Inflammatory macrophage (primary cell): Measurements from ENCODE around the gene MRTFA.

Experiments
- DNase-seq, 2 donors: peaks; one replicate each; pipeline ENCODE4 v3.0.0-alpha.2; 2020 to 2022

Gene MRTFA

GRCh38 chr22:40407831-40408717 is 228.4 kb downstream of the MRTFA start:
- DNase-seq: no peak

GRCh38 chr22:40407021-40407761 is 229.3 kb downstream of the MRTFA start:
- no peak for DNase-seq

DNA sequence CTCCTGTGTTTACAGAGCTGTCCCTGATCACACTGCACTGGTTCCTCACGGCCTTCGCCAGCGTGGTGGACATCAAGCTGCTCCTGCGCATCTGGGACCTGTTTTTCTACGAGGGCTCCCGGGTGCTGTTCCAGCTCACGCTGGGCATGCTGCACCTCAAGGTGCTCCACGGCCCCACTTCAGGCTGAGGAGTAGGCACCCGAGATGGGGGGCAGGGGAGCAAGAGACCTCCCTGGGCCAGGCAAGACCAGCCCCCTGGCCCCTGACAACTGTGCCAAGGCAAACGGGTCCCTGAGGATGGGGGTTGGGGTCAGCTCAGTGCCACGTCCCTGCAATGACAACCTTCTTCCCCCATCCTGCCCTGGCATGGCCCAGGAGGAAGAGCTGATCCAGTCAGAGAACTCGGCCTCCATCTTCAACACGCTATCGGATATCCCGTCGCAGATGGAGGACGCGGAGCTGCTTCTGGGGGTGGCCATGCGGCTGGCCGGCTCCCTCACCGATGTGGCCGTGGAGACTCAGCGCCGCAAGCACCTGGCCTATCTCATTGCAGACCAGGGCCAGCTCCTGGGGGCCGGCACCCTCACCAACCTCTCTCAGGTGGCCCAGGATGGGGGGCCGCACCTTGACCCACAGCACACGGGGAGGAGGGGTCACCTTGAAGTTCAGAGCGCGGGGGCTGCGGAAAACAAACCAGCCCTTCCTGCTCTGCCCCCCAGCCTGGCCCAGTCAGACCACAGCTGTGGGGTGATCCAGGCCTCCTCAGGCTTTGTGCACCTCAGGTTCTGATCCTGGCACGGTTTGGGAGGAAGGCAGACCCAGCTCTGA is 230.2 kb downstream of the MRTFA start:
- DNase-seq: no peak

DNA sequence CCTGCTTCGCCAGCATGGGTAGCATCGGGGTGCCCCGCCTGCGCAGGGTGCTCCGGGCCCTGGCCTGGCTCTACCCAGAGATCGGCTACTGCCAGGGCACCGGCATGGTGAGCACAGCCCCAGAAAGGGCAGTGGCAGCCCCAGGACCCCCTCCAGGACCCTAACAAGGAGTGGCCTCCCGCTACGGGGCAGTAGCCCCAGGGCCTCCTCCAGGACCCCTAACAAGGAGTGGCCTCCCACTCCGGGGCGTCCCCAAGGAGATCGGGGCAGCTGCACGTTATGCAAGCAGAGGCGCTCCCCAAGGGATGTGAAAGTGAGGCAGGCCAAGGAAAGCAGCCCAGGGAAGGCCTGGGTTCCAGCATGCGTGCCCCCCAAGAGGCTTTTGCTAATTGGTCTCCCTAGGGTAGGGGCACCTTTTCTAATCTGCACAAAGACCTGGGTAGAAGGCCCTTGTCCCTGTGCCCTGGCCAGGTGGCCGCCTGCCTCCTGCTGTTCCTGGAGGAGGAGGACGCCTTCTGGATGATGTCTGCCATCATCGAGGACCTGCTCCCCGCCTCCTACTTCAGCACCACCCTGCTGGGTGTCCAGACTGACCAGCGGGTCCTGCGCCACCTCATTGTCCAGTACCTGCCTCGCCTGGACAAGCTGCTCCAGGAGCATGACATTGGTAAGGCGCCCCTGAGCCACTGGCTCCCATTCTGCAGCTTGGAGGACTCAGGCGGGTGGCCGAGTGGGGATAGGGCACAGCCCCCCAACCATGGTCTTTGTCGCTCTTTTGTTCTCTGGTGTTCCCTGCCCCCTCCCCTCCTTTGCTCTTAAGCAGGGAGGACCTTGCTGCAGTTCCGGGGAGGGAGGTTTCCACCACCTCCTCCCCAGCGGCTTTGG is 231.1 kb downstream of the MRTFA start:
- DNase-seq: no peak

- DNase-seq: no peak
These were observed 232.0 kb downstream of the MRTFA start for GRCh38 chr22:40404251-40405177.

- DNase-seq: no peak
These were observed 232.9 kb downstream of the MRTFA start for GRCh38 chr22:40403651-40404050.

GRCh38 chr22:40403141-40403540 is 233.4 kb downstream of the MRTFA start:
- no peak for DNase-seq

DNA sequence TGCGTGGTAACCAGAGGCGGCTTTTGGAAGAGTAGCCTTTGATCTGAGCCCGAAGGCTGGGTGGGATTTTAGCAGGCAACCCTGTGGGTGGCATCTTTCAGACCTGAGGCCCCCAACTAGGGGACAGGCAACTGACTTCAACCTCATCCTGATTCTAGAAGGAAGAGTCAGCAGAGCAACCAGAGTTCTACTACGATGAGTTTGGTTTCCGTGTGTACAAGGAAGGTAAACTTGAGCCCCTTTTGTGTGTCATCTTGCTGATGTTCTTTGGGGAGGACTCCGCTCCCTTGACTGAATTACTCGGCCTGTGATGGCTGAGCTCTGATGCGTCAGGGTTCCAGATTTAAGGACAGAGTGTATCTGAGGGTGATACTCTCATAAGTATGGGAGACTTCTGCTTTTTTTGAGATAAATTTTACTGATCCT is 234.5 kb downstream of the MRTFA start:
- DNase-seq: no peak

GRCh38 chr22:40401532-40401931 is 235.0 kb downstream of the MRTFA start:
- no peak for DNase-seq

DNA sequence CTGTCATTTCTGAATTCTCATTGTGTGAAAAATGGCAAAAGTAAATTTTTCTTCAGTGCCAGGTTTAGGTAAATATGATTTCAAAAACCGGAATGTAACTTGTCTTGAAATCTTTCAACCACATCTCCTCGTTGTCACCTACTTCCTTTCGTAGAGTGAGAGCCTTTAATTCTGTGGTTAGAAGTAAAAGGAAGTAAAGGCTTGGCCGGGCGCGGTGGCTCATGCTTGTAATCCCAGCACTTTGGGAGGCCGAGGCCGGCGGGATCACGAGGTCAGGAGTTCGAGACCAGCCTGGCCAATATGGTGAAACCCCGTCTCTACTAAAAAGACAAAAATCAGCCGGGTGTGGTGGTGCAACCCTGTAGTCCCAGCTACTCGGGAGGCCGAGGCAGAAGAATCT is 236.4 kb downstream of the MRTFA start:
- peak; percentile 81 to 82 for DNase-seq

GRCh38 chr22:40399621-40400020 is 236.9 kb downstream of the MRTFA start:
- no peak for DNase-seq

DNA sequence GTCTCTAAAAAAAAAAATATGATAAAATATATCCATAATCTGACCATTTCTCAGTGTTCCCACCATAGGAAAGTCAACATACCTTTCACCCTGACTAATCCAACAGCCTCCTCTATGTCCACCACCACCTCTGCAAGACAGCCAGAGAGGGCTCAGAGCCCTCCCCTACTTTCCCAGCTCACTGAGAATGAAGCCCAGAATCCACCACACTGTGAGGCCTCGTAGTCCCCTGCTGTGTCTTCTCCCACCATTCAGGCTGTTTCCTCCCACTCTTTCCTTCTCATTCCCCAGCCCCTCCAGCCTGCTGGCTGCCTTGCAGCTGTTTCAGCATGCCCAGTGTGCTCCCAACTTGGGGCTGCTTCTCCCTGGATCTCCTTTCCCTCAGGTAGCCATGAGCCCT is 239.1 kb downstream of the MRTFA start:
- no peak for DNase-seq

GRCh38 chr22:40396882-40397281 is 239.6 kb downstream of the MRTFA start:
- DNase-seq: no peak

DNA sequence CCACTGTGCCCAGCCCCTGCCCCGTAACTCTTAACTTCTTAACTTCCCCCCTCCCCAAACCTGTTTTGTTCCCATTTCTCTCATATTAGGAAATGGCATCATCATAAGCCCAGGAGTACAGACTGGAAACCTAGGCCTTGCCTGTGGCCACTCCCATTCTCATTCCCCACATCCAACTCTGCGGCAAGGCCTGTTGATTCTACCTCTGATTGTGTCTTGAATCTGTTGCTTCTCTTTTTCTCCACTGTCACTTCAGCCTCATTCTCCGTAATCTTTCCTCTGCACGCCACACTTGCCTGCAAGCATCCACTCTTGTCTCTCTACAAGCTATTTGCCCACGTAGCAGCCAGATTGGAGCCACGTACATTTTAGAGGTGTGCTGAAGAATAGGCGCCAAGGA is 240.9 kb downstream of the MRTFA start:
- no peak for DNase-seq

DNA sequence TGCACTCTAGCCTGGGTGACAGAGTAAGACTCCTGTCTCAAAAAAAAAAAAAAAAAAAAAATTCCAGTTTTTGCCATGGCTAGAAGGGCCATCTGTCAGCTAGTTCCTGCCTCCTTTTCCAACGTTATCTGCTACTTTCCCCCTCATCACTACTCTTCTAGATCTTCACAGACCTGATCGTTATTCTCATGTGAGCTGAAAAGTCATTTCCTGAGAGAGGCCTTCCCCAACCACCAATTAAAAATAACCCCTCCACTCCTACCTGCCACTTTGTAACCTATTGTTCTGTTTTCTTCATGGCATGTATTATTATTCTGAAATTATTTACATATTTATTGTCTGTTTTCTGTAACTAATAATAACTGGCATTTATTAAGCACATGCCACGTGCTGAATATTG is 241.9 kb downstream of the MRTFA start:
- no peak for DNase-seq

GRCh38 chr22:40392618-40393017 is 243.9 kb downstream of the MRTFA start:
- DNase-seq: no peak

- no peak for DNase-seq
These were observed 245.1 kb downstream of the MRTFA start for GRCh38 chr22:40391417-40391816.

DNA sequence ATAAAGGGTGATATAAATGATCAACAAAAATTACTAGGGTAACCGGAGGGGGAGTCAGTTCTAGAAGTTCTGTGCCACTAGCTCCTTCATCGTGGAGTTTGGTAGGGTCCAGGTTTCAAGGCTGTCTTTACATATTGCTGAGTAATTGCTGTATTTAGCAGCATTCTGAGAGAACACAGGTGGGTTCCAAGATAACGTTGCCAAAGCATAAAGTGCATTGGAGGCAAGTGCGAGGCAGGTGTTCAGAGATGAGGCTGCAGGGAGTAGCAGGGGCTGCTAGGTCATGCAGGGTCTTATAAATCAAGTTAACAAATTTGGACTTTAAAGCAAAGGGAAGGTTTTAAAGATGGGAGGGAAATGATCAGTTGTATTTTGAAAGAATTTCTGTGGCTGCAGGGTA is 248.3 kb downstream of the MRTFA start:
- DNase-seq: no peak

GRCh38 chr22:40387746-40388145 is 248.8 kb downstream of the MRTFA start:
- DNase-seq: no peak

- DNase-seq: peak; percentile 32 to 45
These were observed 251.3 kb downstream of the MRTFA start for GRCh38 chr22:40385036-40385782.
